Stimulated activated CD8-positive, alpha-beta memory T cell treated with anti-CD3 and anti-CD28 coated beads, Interleukin-7, amount 100 ng/mL, for 1 hour (primary cell): ENCODE measurements around the gene TDRD7.

Experiments
- DNase-seq, 2 donors: peaks; one replicate each; pipeline ENCODE4 v3.0.0-alpha.2; 2020; ENCODE audit warnings: low read depth in 2 of 2

The TDRD7 gene

GRCh38 chr9:97387936-97388684, 23.8 kb upstream of the TDRD7 start:
- DNase-seq = no peak

GRCh38 chr9:97388721-97389238, 23.1 kb upstream of the TDRD7 start:
- no peak for DNase-seq

- DNase-seq = no peak
These were observed 22.6 kb upstream of the TDRD7 start for GRCh38 chr9:97389249-97389648.

- DNase-seq = no peak
These were observed 21.0 kb upstream of the TDRD7 start for GRCh38 chr9:97390791-97391406.

GRCh38 chr9:97394881-97395280, 17.0 kb upstream of the TDRD7 start:
- DNase-seq = no peak

GRCh38 chr9:97395745-97396144, 16.2 kb upstream of the TDRD7 start:
- DNase-seq = no peak

- no peak for DNase-seq
These were observed 15.6 kb upstream of the TDRD7 start for GRCh38 chr9:97396256-97396655.

GRCh38 chr9:97397220-97397619, 14.7 kb upstream of the TDRD7 start:
- DNase-seq = no peak

GRCh38 chr9:97398999-97399758, 12.7 kb upstream of the TDRD7 start:
- peak; percentile 27 to 45 for DNase-seq

GRCh38 chr9:97403746-97404316, 8.1 kb upstream of the TDRD7 start:
- no peak for DNase-seq

- no peak for DNase-seq
These were observed 6.3 kb upstream of the TDRD7 start for GRCh38 chr9:97405551-97405950.

GRCh38 chr9:97406620-97407177, 5.2 kb upstream of the TDRD7 start:
- DNase-seq = no peak

GRCh38 chr9:97408562-97408961, 3.3 kb upstream of the TDRD7 start:
- no peak for DNase-seq

GRCh38 chr9:97411440-97411788, 482 bp upstream of the TDRD7 start:
- DNase-seq = no peak

GRCh38 chr9:97412626-97413385, 910 bp downstream of the TDRD7 start:
- DNase-seq = no peak

- no peak for DNase-seq
These were observed 1.6 kb downstream of the TDRD7 start for GRCh38 chr9:97413462-97413861.

- DNase-seq = no peak
These were observed 3.2 kb downstream of the TDRD7 start for GRCh38 chr9:97415146-97415545.

GRCh38 chr9:97418880-97419279, 7.0 kb downstream of the TDRD7 start:
- no peak for DNase-seq

- DNase-seq = no peak
These were observed 7.5 kb downstream of the TDRD7 start for GRCh38 chr9:97419309-97419867.

- DNase-seq = no peak
These were observed 13.6 kb downstream of the TDRD7 start for GRCh38 chr9:97425336-97425972.

GRCh38 chr9:97425973-97426336, 14.1 kb downstream of the TDRD7 start:
- no peak for DNase-seq
